K562 (cell line): ENCODE results near the gene RMC1. TPM values are rescaled to one million over a fixed set of nuclear protein-coding genes. Genes with fewer than 3 reads are reported as not detected.

Source experiments
- CBFA2T2 ChIP-seq: fragments of 450-650 bp; conservative IDR thresholded peaks from 2 replicates; pipeline ENCODE4 v1.6.1; 2017; ENCODE audit warnings: mild to moderate bottlenecking
- CLOCK ChIP-seq: fragments of 250-450 bp; sonication (Bioruptor Pico); IDR thresholded peaks from 2 replicates; pipeline ENCODE4 v1.4.0; 2020; ENCODE audit warnings: mild to moderate bottlenecking, moderate library complexity, borderline replicate concordance
- E2F3 ChIP-seq: fragments of 250-450 bp; sonication (Bioruptor Pico); IDR thresholded peaks from 2 replicates; pipeline ENCODE4 v1.4.0; 2020; ENCODE audit warnings: mild to moderate bottlenecking
- ETS2 ChIP-seq: IDR thresholded peaks from 2 replicates; pipeline ENCODE4 v1.6.1; 2016; ENCODE audit warnings: borderline replicate concordance, missing genetic modification characterization, mild to moderate bottlenecking, moderate library complexity, missing compliant biosample characterization; ENCODE audit not compliant: poor library complexity, severe bottlenecking
- HMGN3 ChIP-seq: IDR thresholded peaks from 2 replicates; pipeline ENCODE4 v1.6.1; 2011; ENCODE audit warnings: borderline replicate concordance, low read depth, mild to moderate bottlenecking, mixed read lengths, low read length; ENCODE audit not compliant: insufficient read length; ENCODE audit errors: extremely low read depth
- KAT7 ChIP-seq: sonication (generic); formaldehyde crosslinking; IDR thresholded peaks from 2 replicates; pipeline ENCODE4 v1.8.0; 2022; ENCODE audit warnings: missing genetic modification reagents, mild to moderate bottlenecking, borderline replicate concordance
- L3MBTL2 ChIP-seq: fragments of 450-650 bp; IDR thresholded peaks from 2 replicates; pipeline ENCODE4 v1.6.1; 2016; ENCODE audit warnings: mild to moderate bottlenecking, moderate library complexity
- MCM2 ChIP-seq: fragments of 450-650 bp; IDR thresholded peaks from 2 replicates; pipeline ENCODE4 v1.6.1; 2017; ENCODE audit warnings: low read depth, mild to moderate bottlenecking
- MECOM ChIP-seq: fragments of 250-450 bp; sonication (Bioruptor Pico); IDR thresholded peaks from 2 replicates; pipeline ENCODE4 v1.8.0; 2022; ENCODE audit warnings: inconsistent platforms
- NFYB ChIP-seq: IDR thresholded peaks from 2 replicates; pipeline ENCODE4 v1.6.1; 2011; ENCODE audit warnings: mild to moderate bottlenecking, moderate library complexity; ENCODE audit not compliant: insufficient read length; ENCODE audit errors: extremely low read depth
- POLR3A ChIP-seq: IDR thresholded peaks from 2 replicates; pipeline ENCODE4 v1.6.1; 2011; ENCODE audit warnings: borderline replicate concordance, mild to moderate bottlenecking, moderate library complexity; ENCODE audit not compliant: insufficient read length, insufficient read depth; ENCODE audit errors: extremely low read depth
- RBBP5 ChIP-seq: fragments of 200-600 bp; sonication (generic); IDR thresholded peaks from 2 replicates; pipeline ENCODE4 v1.6.1; 2012; ENCODE audit warnings: borderline replicate concordance, mild to moderate bottlenecking, low read length, control low read depth, inconsistent platforms; ENCODE audit not compliant: insufficient read depth, poor library complexity, severe bottlenecking
- RBM17 ChIP-seq: fragments of 200-400 bp; formaldehyde crosslinking; IDR thresholded peaks from 2 replicates; pipeline ENCODE4 v1.6.1; 2017; ENCODE audit warnings: low read depth, mild to moderate bottlenecking, low read length, borderline replicate concordance
- SAFB ChIP-seq: fragments of 200-400 bp; formaldehyde crosslinking; IDR thresholded peaks from 2 replicates; pipeline ENCODE4 v1.6.1; 2017; ENCODE audit warnings: low read depth, low read length, borderline replicate concordance
- SAFB2 ChIP-seq: fragments of 200-400 bp; formaldehyde crosslinking; IDR thresholded peaks from 2 replicates; pipeline ENCODE4 v1.6.1; 2018; ENCODE audit warnings: borderline replicate concordance, low read length, low read depth, moderate library complexity; ENCODE audit not compliant: severe bottlenecking
- ZNF384 ChIP-seq: IDR thresholded peaks from 2 replicates; pipeline ENCODE4 v1.6.1; 2012; ENCODE audit warnings: low read depth, low read length, improper control_type of control experiment
- ZNF75A ChIP-seq: fragments of 450-650 bp; formaldehyde crosslinking; IDR thresholded peaks from 2 replicates; pipeline ENCODE4 v1.4.0; 2020; ENCODE audit warnings: mild to moderate bottlenecking
- ZNF77 ChIP-seq: fragments of 250-450 bp; sonication (Bioruptor Pico); IDR thresholded peaks from 2 replicates; pipeline ENCODE4 v1.5.0; 2020
- polyA plus RNA-seq, 8 experiments: library from polyadenylated mRNA; depleted of rRNA in 4 of 8; stranded (reverse) in 5 of 8; unstranded in 3 of 8; fragments of >200 nt; fragmentation: Nextera tagmentation in 2 of 8; fragmentation: Illumina TruSeq in 1 of 8; extraction: Ambion mirVana in 2 of 8; extraction: Trizol in 1 of 8; gene quantifications; 2 replicates each; pipeline versions ENCODE4 v1.2.1 to v1.2.3, GENCODE V29; 2011 to 2014; ENCODE audit warnings: inconsistent platforms in 1 of 8, missing spikeins in 1 of 8
- total RNA-seq, 7 experiments: library from RNA; depleted of rRNA in 6 of 7; stranded (reverse); fragments of >200 nt in 6 of 7; fragmentation: Illumina TruSeq in 2 of 7; extraction: Trizol in 2 of 7; gene quantifications; 2 replicates each; pipeline versions ENCODE4 v1.2.1 to v1.2.3, GENCODE V29; 2011 to 2021; ENCODE audit warnings: low replicate concordance in 1 of 7
- TF ChIP-seq, protein P1 (sequence below): fragments of 250-450 bp; sonication (Bioruptor Pico); IDR thresholded peaks from 2 replicates; pipeline ENCODE4 v1.8.0; 2021; ENCODE audit warnings: borderline replicate concordance, mild to moderate bottlenecking, moderate library complexity; ENCODE audit not compliant: poor library complexity, severe bottlenecking
- TF ChIP-seq, protein P2 (sequence below): sonication (generic); formaldehyde crosslinking; IDR thresholded peaks from 2 replicates; pipeline ENCODE4 v1.8.0; 2022; ENCODE audit warnings: mild to moderate bottlenecking, missing genetic modification reagents
- TF ChIP-seq, protein P3 (sequence below): fragments of 250-450 bp; sonication (Bioruptor Pico); IDR thresholded peaks from 2 replicates; pipeline ENCODE4 v1.6.1; 2021; ENCODE audit warnings: mild to moderate bottlenecking

Gene RMC1
- total and polyA plus RNA-seq, 9 of the 15 experiments (the other 6 are each of a cell fraction or from before 2014, with no cell fraction given) = 7.5 to 42.4 (median 35.5) TPM

DNA sequence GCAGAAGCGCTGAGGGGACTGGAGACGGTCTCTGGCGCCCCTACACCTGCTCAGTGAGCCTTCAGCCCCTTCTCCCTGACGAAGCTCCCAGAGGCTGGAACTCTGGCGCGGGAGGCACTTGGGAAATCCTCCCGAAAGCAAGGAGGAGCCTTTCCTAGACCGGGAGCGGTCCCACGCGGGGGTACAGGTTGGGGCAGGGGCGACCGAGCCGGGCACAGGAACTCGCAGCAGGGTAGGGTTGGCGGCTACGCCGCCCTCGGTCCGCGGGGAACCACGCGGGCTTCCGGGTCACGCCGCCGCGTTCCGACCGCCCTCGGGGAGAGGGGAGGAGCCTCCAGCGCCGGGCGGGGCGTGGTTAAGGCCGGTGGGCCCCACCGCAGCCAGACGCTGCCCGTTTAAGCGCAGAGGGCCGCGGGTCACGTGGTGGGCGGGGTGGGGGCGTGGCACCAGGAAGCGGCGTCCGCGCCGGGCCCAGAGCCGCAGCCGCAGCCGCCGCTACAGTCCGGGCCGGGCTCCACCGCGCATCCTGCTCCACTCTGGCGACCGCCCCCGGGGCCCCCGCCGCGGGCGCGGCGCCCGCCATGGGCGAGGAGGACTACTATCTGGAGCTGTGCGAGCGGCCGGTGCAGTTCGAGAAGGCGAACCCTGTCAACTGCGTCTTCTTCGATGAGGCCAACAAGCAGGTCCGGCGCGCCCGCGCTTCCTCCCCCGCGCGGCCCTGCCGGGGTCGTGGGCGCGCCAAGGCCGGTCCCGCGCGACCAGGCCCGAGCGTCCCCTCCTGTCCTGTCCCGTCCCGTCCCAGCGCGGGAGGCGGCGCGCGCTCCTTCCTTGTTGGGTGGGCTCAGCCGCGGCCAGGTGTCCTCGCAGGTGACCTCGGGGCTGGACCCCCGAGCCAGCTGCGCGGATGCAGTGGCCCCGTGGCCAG lies at the start of gene RMC1 (continued):
- TF ChIP-seq RBM17 (no peak), SAFB (peak; percentile 87), ETS2 (no peak), MECOM (CRISPR knock-in tag) (no peak), HMGN3 (peak; percentile 80), RBBP5 (peak; percentile 98), E2F3 (0 out of 2 replicates have a peak, but pooled peaks have one; percentile 53), SAFB2 (no peak), L3MBTL2 (peak; percentile 98), KAT7 (CRISPR knock-in tag) (no peak), ZNF77 (no peak), MCM2 (no peak), CBFA2T2 (peak; percentile 66), CLOCK (CRISPR knock-in tag) (no peak), POLR3A (no peak), NFYB (no peak), ZNF384 (no peak), ZNF75A (no peak)
- TF ChIP-seq, protein P1, sequence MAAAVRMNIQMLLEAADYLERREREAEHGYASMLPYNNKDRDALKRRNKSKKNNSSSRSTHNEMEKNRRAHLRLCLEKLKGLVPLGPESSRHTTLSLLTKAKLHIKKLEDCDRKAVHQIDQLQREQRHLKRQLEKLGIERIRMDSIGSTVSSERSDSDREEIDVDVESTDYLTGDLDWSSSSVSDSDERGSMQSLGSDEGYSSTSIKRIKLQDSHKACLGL = no peak
- TF ChIP-seq, protein P2, sequence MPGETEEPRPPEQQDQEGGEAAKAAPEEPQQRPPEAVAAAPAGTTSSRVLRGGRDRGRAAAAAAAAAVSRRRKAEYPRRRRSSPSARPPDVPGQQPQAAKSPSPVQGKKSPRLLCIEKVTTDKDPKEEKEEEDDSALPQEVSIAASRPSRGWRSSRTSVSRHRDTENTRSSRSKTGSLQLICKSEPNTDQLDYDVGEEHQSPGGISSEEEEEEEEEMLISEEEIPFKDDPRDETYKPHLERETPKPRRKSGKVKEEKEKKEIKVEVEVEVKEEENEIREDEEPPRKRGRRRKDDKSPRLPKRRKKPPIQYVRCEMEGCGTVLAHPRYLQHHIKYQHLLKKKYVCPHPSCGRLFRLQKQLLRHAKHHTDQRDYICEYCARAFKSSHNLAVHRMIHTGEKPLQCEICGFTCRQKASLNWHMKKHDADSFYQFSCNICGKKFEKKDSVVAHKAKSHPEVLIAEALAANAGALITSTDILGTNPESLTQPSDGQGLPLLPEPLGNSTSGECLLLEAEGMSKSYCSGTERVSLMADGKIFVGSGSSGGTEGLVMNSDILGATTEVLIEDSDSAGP (CRISPR knock-in tag) = no peak
- TF ChIP-seq, protein P3, sequence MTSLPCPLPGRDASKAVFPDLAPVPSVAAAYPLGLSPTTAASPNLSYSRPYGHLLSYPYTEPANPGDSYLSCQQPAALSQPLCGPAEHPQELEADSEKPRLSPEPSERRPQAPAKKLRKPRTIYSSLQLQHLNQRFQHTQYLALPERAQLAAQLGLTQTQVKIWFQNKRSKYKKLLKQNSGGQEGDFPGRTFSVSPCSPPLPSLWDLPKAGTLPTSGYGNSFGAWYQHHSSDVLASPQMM = no peak
